HG02938 (cell line): Measurements from ENCODE around the gene XBP1.
"Not testable (repeated sequence)": the region's sequence is repeated elsewhere in the genome, so short reads cannot be mapped to it uniquely, and the experiment has no call there.

Source experiments
- ATAC-seq: cut with Tn5 transposase; IDR thresholded peaks from one replicate; pipeline ENCODE4 v1.9.1; 2021; ENCODE audit warnings: mild to moderate bottlenecking, moderate library complexity; ENCODE audit not compliant: unreplicated experiment

Gene XBP1

DNA sequence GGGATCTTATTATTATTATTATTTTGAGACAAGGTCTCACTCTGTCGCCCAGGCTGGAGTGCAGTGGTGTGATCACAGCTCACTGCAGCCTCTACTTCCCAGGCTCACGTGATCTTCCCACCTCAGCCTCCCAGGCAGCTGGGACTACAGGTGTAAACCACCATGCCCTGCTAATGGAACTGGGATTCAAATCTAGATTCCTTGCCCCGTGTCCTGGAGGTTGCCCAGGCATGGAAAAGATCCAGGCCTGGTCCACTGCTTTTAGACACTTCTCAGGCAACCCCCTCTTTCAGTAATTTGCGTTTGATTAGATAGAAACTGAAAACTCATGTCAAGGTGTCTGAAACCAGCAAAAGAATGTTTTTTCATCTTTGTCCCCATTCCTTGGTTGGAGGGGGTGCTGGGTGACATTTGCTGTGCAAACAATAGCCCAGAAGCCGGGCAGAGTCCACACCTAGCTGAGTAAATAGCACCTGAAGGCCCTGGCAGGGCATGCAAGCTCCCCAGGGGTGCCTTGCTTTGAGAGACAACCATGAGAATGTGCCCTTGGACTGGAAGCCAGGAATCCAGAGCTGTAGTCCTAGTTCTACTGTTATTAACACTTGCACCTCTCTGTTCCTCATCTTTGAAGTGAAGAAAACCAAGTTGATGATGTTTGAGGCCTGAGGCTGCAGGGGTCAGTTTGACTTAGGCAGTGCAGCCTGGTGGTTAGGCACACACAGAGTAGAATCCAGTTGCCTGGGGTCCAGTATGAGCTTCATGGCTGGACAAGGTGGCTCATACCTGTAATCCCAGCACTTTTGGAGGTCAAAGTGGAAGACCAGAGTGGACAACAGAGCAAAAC is 19.1 kb upstream of the XBP1 start:
- no peak for ATAC-seq

DNA sequence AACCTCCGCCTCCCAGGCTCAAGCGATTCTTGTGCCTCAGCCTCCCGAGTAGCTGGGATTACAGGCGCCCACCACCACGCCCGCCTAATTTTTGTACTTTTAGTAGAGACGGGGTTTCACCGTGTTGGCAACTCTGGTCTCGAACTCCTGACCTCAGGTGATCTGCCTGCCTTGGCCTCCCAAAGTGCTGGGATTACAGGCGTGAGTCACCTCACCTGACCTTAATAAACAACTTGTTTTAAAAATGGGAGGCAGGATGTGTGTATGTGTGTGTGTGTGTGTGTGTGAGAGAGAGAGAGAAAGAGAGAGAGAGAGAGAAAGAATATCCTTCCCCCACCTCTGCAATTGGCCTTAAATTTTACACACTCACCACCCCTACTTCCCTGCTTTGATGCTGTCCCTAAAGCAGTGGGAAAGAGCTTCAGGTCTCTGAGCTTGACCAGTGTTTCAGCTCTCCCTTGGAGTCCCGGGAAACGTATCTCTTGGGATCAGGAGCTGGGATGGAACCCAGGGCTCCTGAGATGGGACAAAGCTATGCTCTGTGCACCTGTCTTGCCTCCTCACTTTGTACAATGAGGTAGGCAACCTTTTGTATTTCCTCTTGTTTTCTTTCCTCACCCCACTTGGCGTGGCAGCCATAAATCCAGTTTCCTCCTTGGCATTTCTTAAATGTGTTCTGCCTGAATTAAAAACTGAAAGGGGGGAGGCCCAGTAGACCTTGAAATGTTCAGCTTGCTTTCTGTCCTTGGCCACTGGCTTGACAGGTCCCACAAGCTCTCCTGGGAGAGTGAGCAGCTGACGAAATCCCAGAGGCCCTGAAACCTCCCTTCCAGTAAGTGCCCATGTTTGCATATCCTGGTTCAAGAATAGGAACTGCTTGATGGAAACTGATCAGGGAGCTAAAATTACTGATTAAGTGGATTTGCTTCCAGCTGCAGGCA is 17.8 kb upstream of the XBP1 start:
- no peak for ATAC-seq

DNA sequence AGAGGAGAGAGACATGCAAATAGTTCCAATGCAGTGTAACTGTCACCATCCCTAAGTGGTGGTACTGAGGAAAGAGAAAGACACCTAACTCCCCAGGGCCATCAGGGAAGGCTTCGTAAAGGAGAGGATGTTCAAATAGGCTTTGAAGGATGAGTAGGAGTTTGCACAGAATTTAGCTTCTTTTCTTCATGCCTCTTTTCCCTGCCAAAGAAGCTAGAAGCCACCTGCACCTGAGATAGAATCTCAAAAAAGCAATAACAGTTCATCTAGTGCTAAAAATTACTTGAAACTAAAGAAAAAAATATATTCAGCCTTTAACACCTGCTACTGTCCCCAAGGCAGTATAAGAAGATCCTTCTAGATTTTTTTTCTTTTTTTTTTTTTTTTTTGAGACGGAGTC is 16.7 kb upstream of the XBP1 start:
- ATAC-seq = no peak

DNA sequence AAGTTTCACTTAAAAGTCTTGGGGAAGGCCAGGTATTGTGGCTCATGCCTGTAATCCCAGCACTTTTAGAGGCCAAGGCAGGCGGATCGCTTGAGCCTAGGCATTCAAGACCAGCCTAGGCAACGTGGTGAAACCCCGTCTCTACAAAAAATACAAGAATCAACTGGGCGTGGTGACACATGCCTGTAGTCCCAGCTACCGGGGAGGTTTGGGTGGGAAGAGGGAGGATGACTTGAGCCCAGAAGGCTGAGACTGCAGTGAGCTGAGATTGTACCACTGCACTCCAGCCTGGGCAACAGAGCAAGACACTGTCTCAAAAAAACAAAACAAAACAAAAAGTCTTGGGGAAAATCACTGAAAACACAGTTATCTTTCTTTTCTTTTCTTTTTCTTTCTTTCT is 15.4 kb upstream of the XBP1 start:
- ATAC-seq = no peak

DNA sequence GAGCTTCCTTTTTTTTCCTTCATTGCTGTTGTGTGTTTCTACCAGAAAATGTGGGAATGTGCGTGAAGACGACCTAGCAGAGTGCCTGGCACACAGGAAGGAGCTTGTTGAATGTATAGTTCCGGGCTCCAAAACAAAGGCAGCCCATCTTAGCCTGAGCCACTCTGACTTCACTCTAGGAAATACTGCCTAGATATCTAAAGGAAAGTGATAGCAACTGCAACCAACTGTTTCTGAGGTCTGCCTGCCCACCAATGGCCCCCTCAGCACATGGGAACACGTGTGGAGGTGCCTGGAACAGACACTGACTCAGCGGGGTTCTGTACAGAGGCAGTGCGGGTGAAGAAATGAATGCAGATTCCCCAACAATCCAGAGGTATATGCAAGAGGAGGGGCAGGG is 14.7 kb upstream of the XBP1 start:
- no peak for ATAC-seq

DNA sequence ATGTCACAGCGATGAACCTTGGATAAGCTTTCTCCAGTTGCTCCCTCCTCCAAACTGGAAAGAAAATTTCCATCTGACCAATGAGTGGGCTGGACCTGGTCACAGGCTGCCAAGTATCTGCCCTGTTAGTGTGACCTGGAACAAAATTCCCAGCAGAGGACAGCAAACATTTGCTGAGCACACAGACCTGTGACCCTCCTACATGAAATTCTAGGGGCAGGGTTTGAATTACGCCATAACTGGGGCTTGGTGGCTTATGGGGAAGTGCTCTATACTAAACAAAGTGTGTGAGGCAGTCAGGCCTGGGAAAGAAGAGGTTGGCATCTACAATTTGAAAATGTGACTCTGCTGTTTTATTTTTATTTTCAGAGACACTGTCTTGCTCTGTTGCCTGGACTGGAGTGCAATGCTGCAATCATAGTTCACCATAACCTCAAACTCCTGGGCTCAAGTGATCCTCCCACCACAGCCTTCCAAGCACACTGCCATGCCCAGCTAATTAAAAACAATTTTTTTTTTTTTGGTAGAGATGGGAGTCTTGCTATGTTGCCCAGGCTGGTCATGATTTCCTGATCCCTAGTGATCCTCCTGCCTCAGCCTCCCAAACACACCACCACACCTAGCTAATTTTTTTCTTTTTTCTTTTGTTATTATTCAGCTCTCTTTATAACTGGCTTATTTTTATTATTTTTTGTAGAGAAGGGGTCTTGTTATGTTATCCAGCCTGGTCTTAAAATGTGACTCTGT is 13.6 kb upstream of the XBP1 start:
- ATAC-seq = no peak

DNA sequence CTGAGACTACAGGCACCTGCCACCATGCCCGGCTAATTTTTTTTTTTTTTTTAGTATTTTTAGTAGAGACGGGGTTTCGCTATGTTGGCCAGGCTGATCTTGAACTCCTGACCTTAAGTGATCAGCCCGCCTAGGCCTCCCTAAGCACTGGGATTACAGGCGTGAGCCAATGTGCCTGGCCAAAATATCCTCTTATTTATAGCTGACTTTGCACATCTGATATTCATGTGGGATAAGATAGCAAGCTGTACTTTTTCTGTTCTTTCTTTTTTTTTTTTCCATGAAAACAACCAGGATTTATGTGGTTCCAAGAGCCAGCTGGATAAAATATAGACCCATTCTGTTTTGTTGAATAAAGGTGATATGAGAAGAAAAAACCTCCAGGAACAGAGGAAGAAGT is 12.1 kb upstream of the XBP1 start:
- ATAC-seq = no peak

DNA sequence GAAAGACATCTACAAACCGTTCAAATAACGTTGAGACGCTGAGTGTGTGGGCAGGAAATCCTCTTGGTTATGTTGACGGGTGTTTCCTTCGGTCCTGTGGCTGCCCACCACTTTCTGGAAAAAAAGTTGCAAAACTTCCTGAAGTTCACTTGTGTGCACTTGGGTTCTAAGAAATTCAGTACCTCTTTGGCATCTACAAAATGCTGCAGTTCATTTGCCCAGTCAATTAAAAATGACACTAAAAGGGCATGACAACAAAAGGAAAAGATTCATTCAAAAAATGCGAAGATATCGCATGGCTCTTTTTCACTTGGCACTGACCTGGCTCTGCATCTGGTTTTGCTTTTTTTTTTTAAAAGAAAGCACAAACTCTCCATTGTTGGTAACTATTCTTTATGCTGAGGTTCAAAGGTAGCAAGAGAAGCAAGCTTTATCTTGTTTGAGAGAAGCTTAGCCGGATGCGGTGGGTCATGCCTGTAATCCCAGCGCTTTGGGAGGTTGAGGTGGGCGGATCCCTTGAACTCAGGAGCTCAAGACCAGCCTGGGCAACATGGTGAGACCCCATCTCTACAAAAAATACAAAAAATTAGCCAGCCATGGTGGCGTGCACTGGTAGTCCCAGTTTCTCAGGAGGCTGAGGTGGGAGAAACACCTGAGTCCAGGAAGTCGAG is 10.6 kb upstream of the XBP1 start:
- no peak for ATAC-seq

DNA sequence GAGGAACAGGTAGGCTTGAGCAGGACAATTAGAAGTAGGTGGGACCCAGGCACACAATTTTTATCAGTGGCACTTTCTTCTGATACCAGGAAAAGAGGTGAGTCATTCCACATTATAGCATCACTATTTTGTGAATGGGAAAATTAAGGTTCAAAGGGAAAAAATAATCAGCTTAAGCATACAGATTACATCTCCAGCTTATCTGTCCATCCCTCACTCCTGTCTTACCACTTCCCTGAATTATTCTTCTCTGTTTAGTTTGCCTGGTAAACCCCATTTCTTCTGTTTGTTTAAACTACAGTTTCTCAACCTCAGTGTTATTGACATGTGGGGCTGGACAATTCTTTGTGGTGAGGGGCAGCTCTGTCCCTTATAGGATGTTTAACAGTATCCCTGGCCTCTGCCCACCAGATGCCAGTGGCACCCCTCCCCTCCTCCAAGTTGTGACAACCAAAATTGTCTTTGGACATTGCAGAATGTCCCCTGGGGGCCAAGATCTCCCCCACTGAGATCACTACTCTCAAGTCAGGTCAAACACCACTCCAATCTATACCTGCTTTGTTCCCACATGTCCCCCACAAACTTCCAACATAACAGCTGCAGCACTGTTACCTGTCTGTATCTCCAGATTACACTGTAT is 8.5 kb upstream of the XBP1 start:
- no peak for ATAC-seq

DNA sequence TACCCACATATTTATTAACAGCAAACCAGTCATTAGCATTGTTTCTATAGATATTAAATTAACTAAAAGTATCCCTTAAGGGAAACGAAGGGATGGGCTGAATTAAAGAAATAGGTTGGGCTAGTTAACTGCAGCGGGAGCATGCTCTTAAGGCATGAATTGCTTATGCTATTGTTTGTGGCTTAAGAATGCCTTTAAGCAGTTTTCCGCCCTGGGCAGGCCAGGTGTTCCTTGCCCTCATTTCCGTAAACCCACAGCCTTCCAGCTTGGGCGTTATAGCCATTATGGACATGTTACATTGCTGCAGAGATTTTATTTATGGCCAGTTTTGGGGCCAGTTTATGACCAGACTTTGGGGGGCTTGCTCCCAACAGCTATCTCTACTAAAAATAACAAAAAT is 5.1 kb upstream of the XBP1 start:
- not testable (repeated sequence) for ATAC-seq

DNA sequence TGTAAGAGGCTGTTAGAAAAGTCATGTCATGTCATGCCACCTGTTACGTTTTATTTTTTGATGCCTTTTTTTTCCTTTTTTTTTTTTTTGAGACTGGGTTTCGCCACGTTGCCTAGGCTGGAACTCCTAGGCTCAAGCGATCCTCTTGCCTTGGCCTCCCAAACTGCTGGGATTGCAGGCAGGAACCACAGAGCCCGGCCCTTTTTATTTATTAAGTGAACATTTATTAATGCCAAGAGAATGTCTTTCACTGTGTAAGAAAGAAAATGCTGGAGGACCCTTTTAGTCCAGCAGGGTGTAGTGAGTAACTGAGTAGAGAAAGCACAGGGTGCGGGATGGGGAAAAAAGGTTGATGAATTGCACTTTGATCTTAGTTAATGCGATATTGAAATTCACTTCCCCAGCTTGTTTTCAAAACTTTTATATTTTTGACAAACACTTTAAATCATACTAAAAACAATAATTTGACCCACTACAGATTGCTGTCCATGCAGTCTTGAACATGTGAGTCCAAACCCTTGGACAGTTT is 2.3 kb upstream of the XBP1 start:
- no peak for ATAC-seq

DNA sequence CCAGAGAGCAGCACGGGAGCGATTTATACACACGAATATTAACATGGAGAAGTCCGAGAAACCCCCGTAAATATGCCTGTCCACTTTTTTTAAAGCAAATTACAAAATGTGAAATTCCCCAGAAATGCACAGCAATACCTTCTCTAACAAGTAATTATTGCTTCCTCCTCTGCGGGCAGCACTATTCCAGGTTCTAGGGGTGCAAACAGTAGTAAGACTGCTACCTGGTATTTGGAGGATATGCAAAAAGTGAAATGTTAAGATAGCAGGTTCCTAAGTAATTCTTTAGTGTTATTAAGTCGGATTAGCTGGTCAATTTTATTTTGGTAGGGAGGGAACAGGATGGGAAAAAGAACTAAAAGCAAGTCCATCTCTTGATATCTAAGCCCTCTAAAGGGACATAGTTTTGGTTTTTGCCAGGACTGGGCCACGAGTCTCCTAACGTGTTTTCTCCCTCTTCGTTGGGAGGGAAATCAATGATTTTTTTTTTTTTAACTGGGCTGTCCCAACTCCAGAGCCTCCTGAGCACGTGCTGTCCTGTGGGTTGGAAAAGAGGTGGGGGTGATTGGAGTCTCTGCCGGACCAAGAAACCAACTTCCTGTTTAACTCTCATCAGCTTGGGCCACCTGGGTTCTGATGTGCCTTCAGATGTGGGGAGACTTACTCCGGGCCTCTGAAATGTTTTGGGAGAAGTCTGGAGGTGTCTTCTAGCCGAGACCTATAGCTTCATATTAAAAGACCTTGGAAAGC is 1.7 kb upstream of the XBP1 start:
- ATAC-seq = no peak

DNA sequence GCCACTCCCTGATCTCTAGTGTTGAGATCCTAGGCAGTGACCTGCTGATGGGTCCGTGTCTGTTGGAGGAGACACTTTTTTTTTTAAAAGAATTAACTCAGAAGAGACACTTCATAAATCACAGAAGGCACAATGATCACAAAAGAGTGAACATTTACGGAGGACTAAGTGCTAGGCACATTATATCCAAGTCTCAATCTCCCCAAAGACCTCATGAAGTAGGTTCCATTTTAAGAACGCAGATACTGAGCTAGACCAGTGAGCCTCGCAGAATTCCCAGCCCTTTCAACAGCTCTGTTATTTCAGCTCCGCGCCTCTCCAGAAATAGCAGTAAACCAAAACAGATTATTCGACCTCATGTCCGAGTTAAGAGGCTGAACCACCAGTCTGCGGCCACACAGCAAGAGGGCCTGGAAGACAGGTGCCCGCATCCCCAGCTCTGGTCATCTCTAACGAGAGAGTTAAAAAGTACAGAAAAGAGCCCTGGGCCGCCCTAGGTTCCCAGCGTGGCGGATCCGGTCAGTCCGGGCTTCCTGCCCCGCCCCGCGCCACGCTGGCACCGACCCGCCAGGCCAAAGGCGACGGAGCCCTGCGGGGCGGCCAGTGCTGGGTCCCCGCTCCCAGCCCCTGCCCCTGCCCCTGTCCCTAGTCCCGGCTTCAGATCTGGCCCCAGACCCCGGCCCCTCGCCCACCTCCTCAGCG is 612 bp downstream of the XBP1 start:
- ATAC-seq = peak; percentile 33

DNA sequence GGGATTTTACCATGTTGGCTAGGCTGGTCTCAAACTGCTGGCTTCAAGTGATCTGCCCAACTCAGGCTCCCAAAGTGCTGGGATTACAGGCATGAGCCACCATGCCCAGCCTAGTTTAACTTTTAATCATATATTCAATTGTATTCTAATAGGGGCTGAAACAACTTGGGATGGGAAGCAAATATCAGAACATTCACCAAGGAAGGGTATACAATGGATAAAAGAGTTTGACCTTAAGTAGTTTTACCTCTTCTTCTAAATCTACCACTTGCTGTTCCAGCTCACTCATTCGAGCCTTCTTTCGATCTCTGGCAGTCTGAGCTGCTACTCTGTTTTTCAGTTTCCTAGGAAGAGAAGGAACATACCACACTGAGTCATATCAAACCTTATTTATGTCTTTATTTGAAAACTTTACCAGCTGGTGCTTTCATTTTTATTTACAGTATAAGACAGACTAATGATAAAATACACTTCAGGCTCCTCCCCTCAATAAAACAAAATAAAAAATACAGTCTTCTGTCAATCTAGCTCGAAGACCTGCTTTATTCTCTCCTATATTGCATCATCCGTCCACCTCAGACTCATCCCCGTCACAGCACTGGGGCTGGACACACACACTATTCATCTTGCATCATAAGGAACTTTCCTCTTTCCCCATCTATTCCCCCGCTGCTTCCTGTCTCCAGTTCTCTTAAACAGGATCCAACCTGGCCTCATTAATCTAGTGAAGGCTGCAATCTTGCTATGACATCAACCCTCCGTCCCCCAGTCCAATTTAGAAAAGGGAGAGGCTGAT is 1.4 kb downstream of the XBP1 start:
- no peak for ATAC-seq

DNA sequence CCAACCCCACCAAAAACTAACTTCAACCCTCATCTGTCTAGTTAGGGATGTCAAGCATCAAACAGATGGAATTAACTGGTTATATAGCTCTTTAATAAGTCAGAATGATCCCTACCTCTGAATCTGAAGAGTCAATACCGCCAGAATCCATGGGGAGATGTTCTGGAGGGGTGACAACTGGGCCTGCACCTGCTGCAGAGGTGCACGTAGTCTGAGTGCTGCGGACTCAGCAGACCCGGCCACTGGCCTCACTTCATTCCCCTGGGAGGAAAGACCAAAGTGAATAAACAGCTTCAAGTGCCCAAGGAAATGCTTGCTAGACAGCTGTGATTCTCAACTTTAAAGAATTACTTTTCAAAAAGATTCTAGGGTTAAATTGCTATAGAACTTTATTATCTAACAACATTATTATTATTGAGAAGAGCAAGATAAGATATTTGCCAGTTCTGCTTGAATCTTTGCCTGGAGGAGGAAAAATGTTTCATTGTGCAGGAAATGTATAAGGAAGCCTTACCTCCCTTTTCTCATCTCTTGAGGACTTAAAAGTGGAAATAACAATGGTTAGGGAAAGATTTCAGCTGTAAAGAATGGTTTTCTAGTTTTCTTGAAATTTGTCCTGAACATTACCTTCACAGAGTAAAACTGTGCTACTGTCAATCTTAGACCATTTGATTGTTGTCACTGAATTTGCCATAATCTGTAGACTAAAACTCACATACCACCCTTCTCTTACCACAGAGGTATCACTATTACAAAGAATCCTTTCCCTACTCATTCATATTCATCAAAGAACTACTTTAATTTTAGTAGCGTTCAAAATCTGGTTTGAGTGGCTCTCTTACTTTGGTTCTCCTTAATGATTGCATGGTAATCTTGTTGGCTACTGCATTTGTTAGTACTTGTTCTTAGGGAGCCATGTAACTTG is 4.2 kb downstream of the XBP1 start:
- no peak for ATAC-seq

DNA sequence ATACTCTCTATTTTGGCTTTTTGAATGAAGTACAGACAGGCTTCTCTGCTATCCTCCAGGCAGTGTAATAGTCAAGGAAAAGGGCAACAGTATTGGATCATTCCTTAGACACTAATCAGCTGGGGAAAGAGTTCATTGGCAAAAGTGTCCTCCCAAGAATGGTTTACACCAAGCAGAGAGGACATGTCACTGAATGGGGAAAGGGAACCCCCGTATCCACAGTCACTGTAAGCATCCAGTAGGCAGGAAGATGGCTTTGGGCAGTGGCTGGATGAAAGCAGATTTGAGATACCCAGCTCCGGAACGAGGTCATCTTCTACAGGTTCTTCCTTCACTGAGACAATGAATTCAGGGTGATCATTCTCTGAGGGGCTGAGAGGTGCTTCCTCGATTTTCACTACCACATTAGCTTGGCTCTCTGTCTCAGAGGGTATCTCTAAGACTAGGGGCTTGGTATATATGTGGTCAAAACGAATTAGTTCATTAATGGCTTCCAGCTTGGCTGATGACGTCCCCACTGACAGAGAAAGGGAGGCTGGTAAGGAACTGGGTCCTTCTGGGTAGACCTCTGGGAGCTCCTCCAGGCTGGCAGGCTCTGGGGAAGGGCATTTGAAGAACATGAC is 5.2 kb downstream of the XBP1 start:
- ATAC-seq = no peak
